Activated CD4-positive, alpha-beta T cell treated with anti-CD3 and anti-CD28 coated beads for 1 hour (primary cell): ENCODE results near the gene GPR151.
A peak's percentile ranks its signal among the peaks of the same experiment; 100 is the strongest.
"Not testable (repeated sequence)": the region's sequence is repeated elsewhere in the genome, so short reads cannot be mapped to it uniquely, and the experiment has no call there.

Experiments
- DNase-seq: peaks from one replicate; pipeline ENCODE4 v3.0.0-alpha.2; 2020

GPR151 gene

GRCh38 chr5:146516151-146516475 lies at the start of gene GPR151:
Gene GPR151, minus strand, starts transcription at chr5:146516190. Its CDS starts 77 bp downstream, at chr5:146516113.
- DNase-seq: no peak

GRCh38 chr5:146564007-146564762 lies 48.2 kb upstream of the GPR151 start:
- no peak for DNase-seq

GRCh38 chr5:146562461-146562860 lies 46.5 kb upstream of the GPR151 start:
- no peak for DNase-seq

GRCh38 chr5:146561711-146562110 lies 45.7 kb upstream of the GPR151 start:
- DNase-seq: no peak

- no peak for DNase-seq
Measured at GRCh38 chr5:146560205-146560812, 44.3 kb upstream of the GPR151 start.

- DNase-seq: not testable (repeated sequence)
Measured at GRCh38 chr5:146556884-146557283, 40.9 kb upstream of the GPR151 start.

- no peak for DNase-seq
Measured at GRCh38 chr5:146553446-146553845, 37.5 kb upstream of the GPR151 start.

GRCh38 chr5:146549615-146550014 lies 33.6 kb upstream of the GPR151 start:
- DNase-seq: no peak

GRCh38 chr5:146548781-146549449 lies 32.9 kb upstream of the GPR151 start:
- DNase-seq: no peak

GRCh38 chr5:146544232-146544631 lies 28.2 kb upstream of the GPR151 start:
- no peak for DNase-seq

GRCh38 chr5:146541958-146542849 lies 26.2 kb upstream of the GPR151 start:
- DNase-seq: peak; percentile 43

- no peak for DNase-seq
Measured at GRCh38 chr5:146540414-146540813, 24.4 kb upstream of the GPR151 start.

GRCh38 chr5:146539973-146540372 lies 24.0 kb upstream of the GPR151 start:
- DNase-seq: no peak

- DNase-seq: no peak
Measured at GRCh38 chr5:146538432-146538831, 22.4 kb upstream of the GPR151 start.

GRCh38 chr5:146533882-146534281 lies 17.9 kb upstream of the GPR151 start:
- no peak for DNase-seq

GRCh38 chr5:146533260-146533857 lies 17.4 kb upstream of the GPR151 start:
- peak; percentile 54 for DNase-seq

- no peak for DNase-seq
Measured at GRCh38 chr5:146529984-146530383, 14.0 kb upstream of the GPR151 start.

- no peak for DNase-seq
Measured at GRCh38 chr5:146528236-146528635, 12.2 kb upstream of the GPR151 start.

GRCh38 chr5:146527785-146528184 lies 11.8 kb upstream of the GPR151 start:
- no peak for DNase-seq

- DNase-seq: no peak
Measured at GRCh38 chr5:146523698-146524097, 7.7 kb upstream of the GPR151 start.

GRCh38 chr5:146521403-146522106 lies 5.6 kb upstream of the GPR151 start:
- DNase-seq: no peak

- DNase-seq: no peak
Measured at GRCh38 chr5:146520731-146521130, 4.7 kb upstream of the GPR151 start.
